Activated CD8-positive, alpha-beta memory T cell treated with anti-CD3 and anti-CD28 coated beads for 1 hour (primary cell): ENCODE results near the gene PRDM9.
"Not testable (repeated sequence)": the region's sequence is repeated elsewhere in the genome, so short reads cannot be mapped to it uniquely, and the experiment has no call there.

Experiments used
- DNase-seq, 2 donors: peaks; one replicate each; pipeline ENCODE4 v3.0.0-alpha.2; 2020; ENCODE audit warnings: low read depth in 1 of 2; ENCODE audit errors: extremely low read depth in 1 of 2

Gene PRDM9

DNA sequence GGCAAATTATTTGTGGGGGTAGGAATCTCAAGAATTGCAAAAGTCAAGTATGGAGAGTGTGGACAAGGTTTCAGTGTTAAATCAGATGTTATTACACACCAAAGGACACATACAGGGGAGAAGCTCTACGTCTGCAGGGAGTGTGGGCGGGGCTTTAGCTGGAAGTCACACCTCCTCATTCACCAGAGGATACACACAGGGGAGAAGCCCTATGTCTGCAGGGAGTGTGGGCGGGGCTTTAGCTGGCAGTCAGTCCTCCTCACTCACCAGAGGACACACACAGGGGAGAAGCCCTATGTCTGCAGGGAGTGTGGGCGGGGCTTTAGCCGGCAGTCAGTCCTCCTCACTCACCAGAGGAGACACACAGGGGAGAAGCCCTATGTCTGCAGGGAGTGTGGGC is 19.2 kb downstream of the PRDM9 start:
- DNase-seq: not testable (repeated sequence)

GRCh38 chr5:23527216-23527920 is 20.0 kb downstream of the PRDM9 start:
- DNase-seq: not testable (repeated sequence)

DNA sequence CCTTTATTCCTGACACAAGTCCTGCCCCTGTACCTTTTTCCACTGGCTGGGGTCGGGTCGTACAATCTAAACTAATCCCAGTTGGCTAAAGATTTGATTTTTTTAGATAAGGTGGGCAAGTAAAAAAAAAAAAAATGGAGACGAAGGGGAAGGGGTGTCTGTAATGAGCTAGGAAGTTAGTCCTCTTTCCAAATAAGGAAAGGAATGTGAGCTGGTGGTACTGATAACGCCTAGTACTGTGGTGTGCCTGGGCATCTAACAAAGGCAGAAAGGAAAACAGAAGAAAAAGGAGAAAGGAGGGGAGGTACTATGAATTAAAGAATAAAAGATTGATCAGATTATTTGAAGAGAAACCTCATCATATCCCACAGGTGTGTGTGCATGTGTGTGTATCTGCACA is 21.3 kb downstream of the PRDM9 start:
- no peak for DNase-seq

DNA sequence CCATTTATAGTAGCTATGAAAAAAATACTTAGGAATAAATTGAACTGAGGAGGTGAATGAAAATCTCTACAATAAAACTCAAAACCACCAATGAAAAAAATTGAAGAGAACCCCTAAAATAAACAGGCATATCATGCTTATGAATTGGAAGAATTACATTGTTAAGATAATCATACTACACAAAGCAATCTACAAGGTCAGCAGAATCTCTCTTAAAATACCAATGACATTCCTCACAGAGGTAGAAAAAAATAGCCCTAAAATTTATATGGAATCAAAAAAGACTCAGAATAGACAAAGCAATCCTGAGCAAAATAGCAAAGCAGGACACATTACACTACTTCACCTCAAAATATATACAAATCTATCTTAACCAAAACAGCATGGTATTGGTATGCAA is 23.2 kb downstream of the PRDM9 start:
- no peak for DNase-seq

- no peak for DNase-seq
These were observed 63.6 kb downstream of the PRDM9 start for GRCh38 chr5:23571059-23571458.
